ENCODE data around the gene NCR2. TPM values are rescaled to one million over a fixed set of nuclear protein-coding genes. Genes with fewer than 3 reads are reported as not detected.
"Not testable (repeated sequence)": the region's sequence is repeated elsewhere in the genome, so short reads cannot be mapped to it uniquely, and the experiment has no call there.

Gene NCR2
- total RNA-seq, 2 experiments from 2014 or later = not detected

GRCh38 chr6:41291717-41292116 is 43.7 kb upstream of the NCR2 start:
- H3K4me1 ChIP-seq (ENCODE audit: insufficient read depth, low read length, poor library complexity, severe bottlenecking) = no peaks in the 10 kb centered on the region
- 0 out of 2 replicates have a peak, but pooled peaks cover 4% of the 10 kb centered on the region for H3K9me3 ChIP-seq (ENCODE audit: low read length)
- no peak for DNase-seq (ENCODE audit: low spot score)
- CTCF ChIA-PET (ENCODE audit: unreplicated experiment) = no interaction called here
- no peak overlapping the region for H3K27ac ChIP-seq (ENCODE audit: low read depth, low read length, poor library complexity, severe bottlenecking)
- no peaks in the 10 kb centered on the region for H3K79me2 ChIP-seq (ENCODE audit: insufficient read depth, low read depth, low read length)
- no peak overlapping the region for H3K4me2 ChIP-seq (ENCODE audit: low read length)
- POLR2A ChIA-PET = no interaction called here
- no peak overlapping the region for H3K4me3 ChIP-seq (ENCODE audit: low read depth, low read length, poor library complexity, severe bottlenecking)
- no peaks in the 10 kb centered on the region for H4K20me1 ChIP-seq (ENCODE audit: insufficient read depth, low read length)
- intact Hi-C loops (cut with micrococcal nuclease; ENCODE audit: unreplicated experiment) = no loop called here
- no TSS peak for BruUV-seq (replicated peaks)
- no peaks in the 10 kb centered on the region for H3K9me2 ChIP-seq (ENCODE audit: insufficient read depth, low read length)
- TF ChIP-seq EZH2phosphoT487 (IDR thresholded peaks at IDR 0.05; ENCODE audit: borderline replicate concordance, low read depth, low read length) (no peak), CTCF (conservative IDR thresholded peaks at IDR 0.05; ENCODE audit: low read length) (no peak)
- H2AFZ ChIP-seq (ENCODE audit: low read length) = no peak overlapping the region
- no peaks in the 10 kb centered on the region for H3K36me3 ChIP-seq (ENCODE audit: insufficient read depth, low read length)

DNA sequence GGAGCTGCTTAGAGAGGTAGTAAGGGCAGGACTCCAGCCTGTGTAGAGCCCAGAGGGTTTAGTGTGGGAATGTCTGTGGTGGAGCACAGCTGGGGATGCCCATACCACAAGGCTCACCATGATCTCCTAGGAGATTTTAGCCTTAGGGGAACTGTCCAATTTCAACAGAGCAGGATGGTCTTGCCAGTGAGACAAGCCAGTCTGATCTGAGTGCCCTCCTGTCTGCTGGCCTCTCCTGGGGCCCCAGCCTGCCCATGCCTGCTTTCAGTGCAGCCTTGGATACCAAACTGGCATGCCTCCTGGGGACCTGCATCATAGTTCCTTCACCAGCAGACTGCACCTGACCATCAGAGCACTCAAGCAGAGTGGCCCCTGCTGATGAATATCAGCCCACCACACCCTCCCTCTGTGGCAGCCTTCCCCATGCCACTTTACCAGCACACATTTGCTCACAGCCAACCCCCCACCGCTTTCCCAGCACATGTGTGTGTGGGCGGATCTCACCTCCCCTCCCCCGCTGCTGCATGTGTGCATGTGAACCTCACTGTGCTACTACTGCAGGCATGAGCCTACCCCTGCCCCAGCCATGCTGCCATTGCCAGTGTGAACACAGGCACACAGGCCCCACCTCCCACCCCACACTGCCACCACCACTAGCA is 41.1 kb upstream of the NCR2 start:
- Histone ChIP-seq H3K4me3 (ENCODE audit: low read depth, low read length, poor library complexity, severe bottlenecking) (no peak overlapping the region), H3K9me3 (ENCODE audit: low read length) (peaks cover 10% of the 10 kb centered on the region; the same call in 1 of the 2 replicates), H3K36me3 (ENCODE audit: insufficient read depth, low read length) (no peaks in the 10 kb centered on the region), H3K4me2 (ENCODE audit: low read length) (no peak overlapping the region), H4K20me1 (ENCODE audit: insufficient read depth, low read length) (no peaks in the 10 kb centered on the region), H2AFZ (ENCODE audit: low read length) (no peak overlapping the region), H3K79me2 (ENCODE audit: insufficient read depth, low read depth, low read length) (no peaks in the 10 kb centered on the region), H3K9me2 (ENCODE audit: insufficient read depth, low read length) (no peaks in the 10 kb centered on the region), H3K27ac (ENCODE audit: low read depth, low read length, poor library complexity, severe bottlenecking) (no peak overlapping the region), H3K4me1 (ENCODE audit: insufficient read depth, low read length, poor library complexity, severe bottlenecking) (peaks cover 10% of the 10 kb centered on the region)
- intact Hi-C loops (cut with micrococcal nuclease; ENCODE audit: unreplicated experiment) = no loop called here
- TF ChIP-seq CTCF (conservative IDR thresholded peaks at IDR 0.05; ENCODE audit: low read length) (no peak), EZH2phosphoT487 (IDR thresholded peaks at IDR 0.05; ENCODE audit: borderline replicate concordance, low read depth, low read length) (no peak)
- ChIA-PET POLR2A (interaction anchor here (1.3 kb wide), 1 partner anchor 9 kb away, joined by 3 read pairs; no protein-coding TSS in a partner anchor), CTCF (ENCODE audit: unreplicated experiment) (no interaction called here)
- DNase-seq (ENCODE audit: low spot score) = no peak
- BruUV-seq (replicated peaks) = no TSS peak

DNA sequence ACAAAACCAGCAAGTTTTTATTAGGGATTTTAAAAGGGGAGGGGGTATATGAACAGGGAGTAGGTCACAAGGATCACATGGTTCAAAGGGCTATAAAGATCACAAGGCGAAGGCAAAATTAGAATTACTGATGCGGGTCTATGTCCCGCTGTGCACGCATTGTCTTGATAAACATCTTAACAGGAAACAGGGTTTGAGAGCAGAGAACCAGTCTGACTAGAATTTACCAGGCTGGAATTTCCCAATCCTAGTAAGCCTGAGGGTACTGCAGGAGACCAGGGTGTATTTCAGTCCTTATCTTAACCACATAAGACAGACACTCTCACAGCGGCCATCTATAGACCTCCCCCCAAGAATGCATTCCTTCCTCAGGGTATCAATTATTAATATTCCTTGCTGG is 38.2 kb upstream of the NCR2 start:
- POLR2A ChIA-PET; H3K79me2 ChIP-seq (ENCODE audit: insufficient read depth, low read depth, low read length): not testable (repeated sequence)

More for the DNA sequence above, 38.2 kb upstream of the NCR2 start:
- peaks cover 26% of the 10 kb centered on the region; the same call in 1 of the 2 replicates for H3K9me3 ChIP-seq (ENCODE audit: low read length)
- CTCF ChIA-PET (ENCODE audit: unreplicated experiment); DNase-seq (ENCODE audit: low spot score); BruUV-seq (replicated peaks); H3K27ac ChIP-seq (ENCODE audit: low read depth, low read length, poor library complexity, severe bottlenecking); H3K36me3 ChIP-seq (ENCODE audit: insufficient read depth, low read length); H2AFZ ChIP-seq (ENCODE audit: low read length); H3K4me2 ChIP-seq (ENCODE audit: low read length); H3K9me2 ChIP-seq (ENCODE audit: insufficient read depth, low read length); intact Hi-C loops (cut with micrococcal nuclease; ENCODE audit: unreplicated experiment); H3K4me3 ChIP-seq (ENCODE audit: low read depth, low read length, poor library complexity, severe bottlenecking); H4K20me1 ChIP-seq (ENCODE audit: insufficient read depth, low read length): not testable (repeated sequence)
- H3K4me1 ChIP-seq (ENCODE audit: insufficient read depth, low read length, poor library complexity, severe bottlenecking) = peaks cover 15% of the 10 kb centered on the region

Measured in OCI-LY7 (cell line).